SK-N-DZ (cell line): ENCODE data around the gene ARRDC2.
"Not testable (repeated sequence)": the region's sequence is repeated elsewhere in the genome, so short reads cannot be mapped to it uniquely, and the experiment has no call there.

Experiments
- DNase-seq: peaks from one replicate; pipeline ENCODE4 v3.0.0-alpha.2; 2015; ENCODE audit warnings: low spot score

The ARRDC2 gene

DNA sequence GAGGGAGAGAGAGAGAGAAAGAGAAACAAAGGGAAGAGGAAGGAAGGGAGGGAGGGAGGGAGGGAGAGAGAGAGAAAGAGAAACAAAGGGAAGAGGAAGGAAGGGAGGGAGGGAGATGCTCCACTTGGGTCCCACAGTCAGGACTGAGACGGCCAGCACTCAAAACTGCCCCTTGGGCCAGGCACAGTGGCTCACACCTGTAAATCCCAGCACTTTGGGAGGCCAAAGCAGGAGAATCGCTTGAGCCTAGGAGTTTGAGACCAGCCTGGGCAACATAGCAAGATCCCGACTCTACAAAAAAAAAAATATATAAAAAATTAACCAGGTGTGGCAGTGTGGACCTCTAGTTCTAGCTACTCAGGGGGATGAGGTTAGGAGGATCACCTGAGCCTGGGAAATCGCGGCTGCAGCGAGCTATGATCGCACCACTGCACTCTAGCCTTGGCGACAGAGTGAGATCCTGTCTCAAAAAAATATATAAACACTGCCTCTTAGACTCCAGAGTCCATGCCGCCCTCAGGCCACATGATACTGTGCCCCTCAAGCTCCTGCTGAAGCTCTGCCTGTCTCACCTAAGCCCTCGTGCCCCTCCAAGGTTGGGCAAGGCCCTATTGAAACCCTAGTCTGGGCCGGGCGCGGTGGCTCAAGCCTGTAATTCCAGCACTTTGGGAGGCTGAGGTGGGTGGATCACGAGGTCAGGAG is 8.4 kb downstream of the ARRDC2 start:
- no peak for DNase-seq

GRCh38 chr19:18017275-18018083 is 9.5 kb downstream of the ARRDC2 start:
- no peak for DNase-seq

- DNase-seq = no peak
Observed at GRCh38 chr19:18020212-18021085, 12.5 kb downstream of the ARRDC2 start.

DNA sequence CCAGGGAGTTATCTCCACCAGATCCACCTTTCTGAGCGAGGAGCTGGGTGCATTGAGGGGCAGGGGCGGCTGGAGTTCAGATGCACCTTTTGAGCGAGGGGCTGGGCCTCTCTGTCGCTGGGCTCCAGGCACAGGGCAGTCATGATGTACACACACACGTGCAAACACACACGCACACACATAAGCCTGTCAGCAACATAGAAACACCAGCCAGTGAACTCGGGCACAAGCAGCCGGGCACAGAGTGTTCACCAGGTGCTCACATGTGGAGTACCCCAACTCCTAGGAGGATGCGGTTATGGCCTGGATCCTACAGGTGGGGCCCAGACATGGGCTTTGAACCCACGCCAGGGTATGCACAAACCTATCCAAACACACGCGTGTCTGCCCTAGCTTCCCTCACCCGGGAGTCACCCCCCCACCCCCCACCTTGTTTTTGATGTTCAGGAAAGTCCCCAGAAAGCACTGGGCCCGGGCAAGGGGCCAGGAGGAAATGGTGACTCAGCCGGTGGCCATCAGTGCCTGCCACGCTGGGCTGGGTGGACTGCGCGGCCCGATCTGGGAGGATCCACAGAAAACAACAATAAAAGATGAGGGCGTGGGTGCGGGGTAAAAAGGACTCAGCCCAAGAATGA is 13.3 kb downstream of the ARRDC2 start:
- no peak for DNase-seq

DNA sequence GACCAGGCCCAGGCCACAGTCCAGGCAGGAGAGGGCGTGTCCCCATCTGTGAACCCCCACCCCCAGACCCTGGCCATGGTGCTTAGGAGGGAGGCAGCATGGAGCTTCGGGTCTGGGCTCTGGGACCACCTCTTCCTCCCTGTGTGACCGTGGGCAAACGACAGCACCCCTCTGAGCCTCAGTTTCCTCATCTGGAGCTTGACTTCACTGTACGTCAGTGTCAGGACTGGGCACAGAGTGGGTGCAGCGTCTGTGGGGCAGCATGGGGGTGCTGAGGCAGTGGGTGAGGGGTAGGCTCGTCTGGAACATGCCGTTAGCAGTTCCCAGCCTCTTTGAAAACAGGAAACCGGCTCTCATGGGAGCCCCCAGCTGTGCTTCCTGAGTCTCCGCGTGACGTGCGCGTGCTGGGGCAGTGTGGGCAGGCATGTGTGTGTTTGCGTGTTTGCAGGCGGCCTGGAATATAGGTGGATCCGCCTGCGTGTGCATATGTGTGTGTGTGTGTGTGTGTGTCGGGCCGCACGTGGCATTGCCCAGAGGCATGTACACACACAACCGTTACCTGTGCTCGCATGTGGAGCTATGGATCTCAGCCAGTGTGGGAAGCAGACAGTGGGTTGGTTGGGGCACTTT is 15.8 kb downstream of the ARRDC2 start:
- no peak for DNase-seq

- no peak for DNase-seq
Observed at GRCh38 chr19:18027151-18027550, 19.2 kb downstream of the ARRDC2 start.

DNA sequence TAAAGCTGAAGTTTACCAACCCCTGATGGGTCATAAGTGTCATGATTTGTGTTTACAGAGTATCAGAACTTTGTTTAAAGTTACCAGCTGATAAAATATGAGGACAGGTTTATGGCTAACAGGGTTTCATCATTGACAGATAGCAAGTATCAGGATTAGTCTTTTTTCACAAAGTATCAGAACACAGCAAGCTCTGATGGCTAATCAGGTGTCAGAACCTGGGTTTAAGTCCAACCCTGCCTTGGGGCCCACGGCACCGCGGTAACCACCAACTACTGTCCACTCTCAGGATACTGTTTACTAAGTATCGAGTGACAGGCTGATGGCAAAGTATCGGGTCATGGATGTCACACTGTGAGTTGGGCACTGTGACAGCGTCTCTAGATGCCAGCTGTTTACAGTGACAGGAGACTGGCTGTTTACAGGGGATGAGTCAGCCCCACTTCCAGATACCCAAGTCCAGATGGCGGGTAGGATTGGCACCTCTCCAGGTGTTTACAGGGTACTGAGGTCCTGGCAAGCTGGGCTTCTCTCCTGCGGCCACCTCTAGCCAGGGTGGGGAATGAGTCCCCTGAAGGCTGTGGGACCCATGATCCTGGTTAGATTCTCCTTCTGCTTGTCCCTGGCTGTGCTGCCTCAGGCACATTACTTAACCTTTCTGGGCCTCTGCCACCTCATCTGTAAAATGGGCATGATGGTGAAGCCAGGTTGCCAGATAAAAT is 21.8 kb downstream of the ARRDC2 start:
- no peak for DNase-seq

DNA sequence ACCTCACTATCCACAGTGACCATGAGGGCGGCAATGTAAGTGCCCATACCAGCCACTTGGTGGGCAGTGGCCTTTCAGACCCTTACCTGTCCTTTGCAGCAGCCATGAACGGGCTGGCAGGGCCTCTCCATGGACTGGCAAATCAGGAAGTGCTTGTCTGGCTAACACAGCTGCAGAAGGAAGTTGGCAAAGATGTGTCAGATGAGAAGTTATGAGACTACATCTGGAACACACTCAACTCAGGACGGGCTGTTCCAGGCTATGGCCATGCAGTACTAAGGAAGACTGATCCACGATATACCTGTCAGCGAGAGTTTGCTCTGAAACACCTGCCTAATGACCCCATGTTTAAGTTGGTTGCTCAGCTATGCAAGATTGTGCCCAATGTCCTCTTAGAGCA is 23.4 kb downstream of the ARRDC2 start:
- DNase-seq = not testable (repeated sequence)

DNA sequence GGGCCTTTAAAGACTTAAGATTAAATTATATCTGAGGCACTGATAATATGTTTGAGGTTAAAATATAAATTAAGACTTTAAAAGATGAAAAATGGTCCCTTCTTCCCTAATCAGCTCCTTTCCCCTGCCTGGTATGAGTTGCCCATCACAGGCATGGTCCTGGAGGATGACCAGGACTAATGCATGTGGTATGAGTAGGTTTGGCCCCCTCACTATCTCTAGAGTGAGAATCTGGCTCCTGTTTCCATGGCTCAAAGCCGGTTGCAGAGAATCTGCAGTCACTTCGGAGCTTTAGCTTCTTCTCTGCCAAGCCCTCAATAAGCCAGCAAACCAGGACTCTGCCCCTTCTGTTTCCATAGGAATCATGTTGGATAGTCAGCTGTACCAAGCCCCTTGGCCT is 24.1 kb downstream of the ARRDC2 start:
- DNase-seq = not testable (repeated sequence)

- no peak for DNase-seq
Observed at GRCh38 chr19:18041054-18041453, 33.1 kb downstream of the ARRDC2 start.

DNA sequence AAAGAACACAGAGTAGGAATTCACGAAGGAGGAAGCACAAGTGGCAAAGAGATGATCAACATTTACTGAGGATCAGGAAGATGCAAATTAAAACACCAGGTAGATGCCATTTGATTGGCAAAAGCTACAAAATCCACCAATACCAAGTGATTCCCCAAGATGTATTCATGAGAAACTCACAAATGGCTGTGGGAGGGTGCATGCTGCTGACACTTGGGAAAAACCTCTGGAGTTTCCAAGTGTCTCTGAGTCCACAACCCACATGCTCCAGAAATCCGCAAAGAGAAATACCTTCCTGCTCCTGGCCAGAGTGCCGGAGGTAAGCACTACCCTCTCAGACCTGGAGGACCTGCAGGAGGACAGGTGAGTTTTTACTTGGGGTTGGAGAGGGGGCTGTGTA is 35.7 kb downstream of the ARRDC2 start:
- no peak for DNase-seq

- no peak for DNase-seq
Observed at GRCh38 chr19:18044825-18045304, 36.9 kb downstream of the ARRDC2 start.

DNA sequence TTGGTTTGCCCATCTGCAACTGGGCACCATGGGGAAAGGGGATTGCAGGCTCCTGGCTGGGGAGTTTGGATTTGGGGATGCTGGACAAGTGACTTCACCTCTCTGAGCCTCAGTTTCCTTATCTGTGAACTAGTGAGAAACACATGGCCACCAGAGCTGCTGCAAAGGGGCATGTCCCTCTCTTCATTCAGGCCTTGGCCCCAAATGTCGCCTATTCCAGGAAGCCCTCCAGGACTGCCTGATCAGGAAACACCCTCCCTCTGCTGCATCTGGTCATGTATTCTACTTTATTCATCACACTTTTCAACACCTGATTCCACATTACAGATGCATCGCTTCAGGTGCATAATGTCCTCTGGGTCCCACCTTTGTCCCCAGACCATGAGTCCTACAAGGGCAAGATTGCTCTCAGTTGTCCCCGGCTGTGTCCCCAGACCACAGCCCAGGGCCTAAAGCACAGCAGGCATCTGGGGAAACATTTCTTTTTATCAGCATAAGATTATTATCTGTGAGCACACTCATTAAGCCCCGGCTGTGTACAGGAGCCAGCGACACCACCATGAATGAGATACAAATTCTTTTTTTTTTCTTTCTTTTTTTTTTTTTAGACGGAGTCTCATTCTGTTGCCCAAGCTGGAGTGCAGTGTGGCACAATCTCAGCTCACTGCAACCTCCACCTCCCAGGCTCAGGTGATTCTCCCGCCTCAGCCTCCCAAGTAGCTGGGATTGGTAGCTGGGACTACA is 37.5 kb downstream of the ARRDC2 start:
- no peak for DNase-seq

GRCh38 chr19:18046059-18046718 is 38.2 kb downstream of the ARRDC2 start:
- no peak for DNase-seq

DNA sequence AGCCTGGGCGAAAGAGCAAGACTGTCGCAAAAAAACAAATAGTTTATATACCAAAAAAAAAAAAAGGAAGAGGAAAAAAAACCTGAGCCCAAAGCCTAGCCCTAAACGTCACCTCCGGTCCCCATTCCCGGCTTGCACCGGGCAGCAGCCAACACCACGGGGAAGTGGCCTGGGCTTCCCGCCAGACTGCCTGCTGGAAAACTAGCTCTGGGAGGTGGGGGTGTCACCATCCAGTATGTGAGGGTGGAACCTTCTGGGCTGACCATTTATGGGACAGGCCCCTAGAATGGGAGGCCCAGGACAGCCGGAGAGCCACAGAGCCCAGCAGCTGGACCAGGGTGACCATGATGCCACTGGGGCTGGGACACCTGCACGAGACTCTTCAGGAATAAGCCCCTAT is 41.4 kb downstream of the ARRDC2 start:
- DNase-seq = no peak

DNA sequence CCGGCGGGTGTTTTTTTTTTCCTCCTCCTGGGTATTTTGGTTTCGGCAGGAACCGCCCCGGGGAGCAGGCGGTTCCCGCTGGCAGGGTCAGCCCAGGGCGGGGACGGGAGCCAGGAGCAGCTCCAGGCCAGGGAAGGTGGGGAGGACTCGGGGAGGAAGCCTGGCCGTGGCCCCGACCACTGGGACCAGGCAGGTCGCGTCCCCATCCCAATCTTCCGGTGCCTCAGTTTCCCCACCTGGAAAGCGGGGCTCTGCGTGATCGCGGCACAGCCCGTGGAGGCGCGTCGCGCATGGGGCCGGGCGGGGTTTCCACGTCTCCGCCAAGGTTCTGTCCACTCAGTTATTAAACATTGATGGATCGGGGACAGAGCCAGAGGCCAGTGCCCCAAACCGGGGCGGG is 43.9 kb downstream of the ARRDC2 start:
- no peak for DNase-seq

- DNase-seq = no peak
Observed at GRCh38 chr19:18053576-18054219, 45.7 kb downstream of the ARRDC2 start.

GRCh38 chr19:18055967-18056366 is 48.0 kb downstream of the ARRDC2 start:
- DNase-seq = no peak

DNA sequence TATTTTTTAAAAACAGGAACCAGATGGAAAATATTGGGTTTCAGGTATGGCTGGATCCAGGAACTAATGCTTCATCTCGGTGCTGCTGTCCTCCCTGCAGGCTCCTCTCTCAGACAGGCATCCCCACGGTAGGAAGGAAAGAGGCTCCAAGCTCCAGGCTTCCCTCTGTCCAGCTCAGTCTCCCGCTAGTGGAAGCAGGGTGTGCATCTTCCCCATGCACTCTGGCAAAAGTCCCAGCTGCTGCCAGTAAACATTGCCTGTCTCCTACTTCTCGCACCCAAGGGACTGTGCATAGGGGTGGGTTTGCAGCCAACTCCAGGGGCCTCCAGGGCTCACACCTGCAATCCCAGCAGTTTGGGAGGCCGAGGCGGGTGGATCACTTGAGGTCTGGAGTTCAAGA is 49.6 kb downstream of the ARRDC2 start:
- no peak for DNase-seq
